Activated naive CD8-positive, alpha-beta T cell treated with anti-CD3 and anti-CD28 coated beads, Interleukin-2, amount 10 ng/mL, durations not matched to agents 7 days and 5 days (primary cell): ENCODE results near the gene SCN8A. TPM values are rescaled to one million over a fixed set of nuclear protein-coding genes. Genes with fewer than 3 reads are reported as not detected.
"Not testable (repeated sequence)": the region's sequence is repeated elsewhere in the genome, so short reads cannot be mapped to it uniquely, and the experiment has no call there.

Source experiments
- ATAC-seq: fragments of 150-1000 bp; cut with Tn5 transposase; one replicate; pipeline ENCODE4 v1.10.0; 2021; ENCODE audit warnings: low read depth, moderate library complexity
- POLR2A ChIA-PET: fragments of 350-600 bp; sonication (Branson Sonifier 250); formaldehyde crosslinking; loops from one replicate; lab custom pipeline; 2021; ENCODE audit warnings: antibody characterized with exemption; lab: Charles Lee
- DNase-seq: peaks from one replicate; pipeline ENCODE4 v3.0.0; 2021
- H3K27ac Mint-ChIP-seq: one replicate; pipeline ENCODE4 v1.8.0; 2022; ENCODE audit warnings: mild to moderate bottlenecking, mixed read lengths
- H3K27me3 Mint-ChIP-seq: one replicate; pipeline ENCODE4 v1.8.0; 2022; ENCODE audit warnings: mild to moderate bottlenecking, moderate library complexity, mixed read lengths
- H3K36me3 Mint-ChIP-seq: one replicate; pipeline ENCODE4 v1.8.0; 2021; ENCODE audit warnings: mild to moderate bottlenecking, mixed read lengths
- H3K4me1 Mint-ChIP-seq: one replicate; pipeline ENCODE4 v1.8.0; 2021; ENCODE audit warnings: mixed read lengths
- H3K4me3 Mint-ChIP-seq: one replicate; pipeline ENCODE4 v1.8.0; 2022; ENCODE audit warnings: mild to moderate bottlenecking, moderate library complexity, mixed read lengths
- H3K9me3 Mint-ChIP-seq: one replicate; pipeline ENCODE4 v1.8.0; 2021; ENCODE audit warnings: mixed read lengths
- total RNA-seq, 2 experiments: library from RNA; stranded (reverse); gene quantifications; one replicate each; pipeline ENCODE4 v1.2.3, GENCODE V29; 2021

The SCN8A gene
- 1 to 10 TPM in 1 of 2 experiments, under 1 TPM in 1; 0.96 to 1.3 TPM for total RNA-seq

GRCh38 chr12:51591016-51591901 is at the start of gene SCN8A:
Gene SCN8A (plus strand): TSS chr12:51591233. CDS start chr12:51662818, 71,585 bp downstream.
- no peaks in the 10 kb centered on the region for H3K9me3 Mint-ChIP-seq
- peak; percentile 73 for DNase-seq
- peak within 1 kb of the TSS; percentile 55 for H3K27ac Mint-ChIP-seq
- no peaks in the 10 kb centered on the region for H3K36me3 Mint-ChIP-seq
- peaks cover 55% of the 10 kb centered on the region for H3K27me3 Mint-ChIP-seq
- ATAC-seq, result peak; percentile 73
- peak within 1 kb of the TSS; percentile 85 for H3K4me3 Mint-ChIP-seq
- POLR2A ChIA-PET, result no interaction called here
- peaks cover 14% of the 10 kb centered on the region for H3K4me1 Mint-ChIP-seq

DNA sequence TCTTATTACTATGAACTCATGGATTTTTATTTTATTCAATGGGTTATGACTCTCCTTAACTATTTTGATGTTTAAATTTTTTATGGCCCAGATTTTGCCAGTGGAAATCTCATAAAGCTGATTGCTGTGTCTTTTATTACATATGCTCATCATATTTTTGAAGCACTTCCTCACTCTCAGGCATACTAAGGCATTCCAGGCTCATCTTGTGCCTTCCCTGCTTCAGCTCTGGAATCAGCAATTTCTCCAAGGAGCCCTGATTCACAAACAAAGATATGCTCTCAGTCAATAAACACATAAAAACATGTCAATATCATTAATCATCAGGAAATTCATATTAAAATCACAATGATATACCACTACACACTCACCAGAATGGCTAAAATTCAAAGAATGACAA is 44.9 kb upstream of the SCN8A start:
- ATAC-seq (no peak), DNase-seq (no peak)
- Mint-ChIP-seq H3K9me3 (peaks cover 3% of the 10 kb centered on the region), H3K27ac (no peak overlapping the region), H3K4me3 (no peak overlapping the region), H3K36me3 (no peaks in the 10 kb centered on the region), H3K27me3 (peaks cover 18% of the 10 kb centered on the region), H3K4me1 (no peaks in the 10 kb centered on the region)
- POLR2A ChIA-PET, result no interaction called here

- H3K36me3 Mint-ChIP-seq, result no peaks in the 10 kb centered on the region
Measured at GRCh38 chr12:51547606-51548005, 43.4 kb upstream of the SCN8A start.

GRCh38 chr12:51548241-51548640 is 42.8 kb upstream of the SCN8A start:
- Mint-ChIP-seq H3K4me1 (no peaks in the 10 kb centered on the region), H3K27ac (no peak overlapping the region), H3K27me3 (peaks cover 24% of the 10 kb centered on the region), H3K9me3 (peaks cover 3% of the 10 kb centered on the region), H3K36me3 (no peaks in the 10 kb centered on the region), H3K4me3 (no peak overlapping the region)
- ATAC-seq, result no peak
- POLR2A ChIA-PET, result no interaction called here
- no peak for DNase-seq

More at GRCh38 chr12:51547606-51548005, 43.4 kb upstream of the SCN8A start:
- Mint-ChIP-seq H3K4me1 (no peaks in the 10 kb centered on the region), H3K9me3 (peaks cover 3% of the 10 kb centered on the region), H3K27ac (no peak overlapping the region), H3K27me3 (peaks cover 19% of the 10 kb centered on the region), H3K4me3 (no peak overlapping the region)
- POLR2A ChIA-PET, result no interaction called here
- DNase-seq (no peak), ATAC-seq (no peak)

GRCh38 chr12:51549637-51550036 is 41.4 kb upstream of the SCN8A start:
- Mint-ChIP-seq H3K4me1 (no peaks in the 10 kb centered on the region), H3K4me3 (no peak overlapping the region), H3K27ac (no peak overlapping the region), H3K9me3 (no peaks in the 10 kb centered on the region), H3K27me3 (peaks cover 30% of the 10 kb centered on the region), H3K36me3 (no peaks in the 10 kb centered on the region)
- no peak for DNase-seq
- ATAC-seq, result no peak
- POLR2A ChIA-PET, result no interaction called here

DNA sequence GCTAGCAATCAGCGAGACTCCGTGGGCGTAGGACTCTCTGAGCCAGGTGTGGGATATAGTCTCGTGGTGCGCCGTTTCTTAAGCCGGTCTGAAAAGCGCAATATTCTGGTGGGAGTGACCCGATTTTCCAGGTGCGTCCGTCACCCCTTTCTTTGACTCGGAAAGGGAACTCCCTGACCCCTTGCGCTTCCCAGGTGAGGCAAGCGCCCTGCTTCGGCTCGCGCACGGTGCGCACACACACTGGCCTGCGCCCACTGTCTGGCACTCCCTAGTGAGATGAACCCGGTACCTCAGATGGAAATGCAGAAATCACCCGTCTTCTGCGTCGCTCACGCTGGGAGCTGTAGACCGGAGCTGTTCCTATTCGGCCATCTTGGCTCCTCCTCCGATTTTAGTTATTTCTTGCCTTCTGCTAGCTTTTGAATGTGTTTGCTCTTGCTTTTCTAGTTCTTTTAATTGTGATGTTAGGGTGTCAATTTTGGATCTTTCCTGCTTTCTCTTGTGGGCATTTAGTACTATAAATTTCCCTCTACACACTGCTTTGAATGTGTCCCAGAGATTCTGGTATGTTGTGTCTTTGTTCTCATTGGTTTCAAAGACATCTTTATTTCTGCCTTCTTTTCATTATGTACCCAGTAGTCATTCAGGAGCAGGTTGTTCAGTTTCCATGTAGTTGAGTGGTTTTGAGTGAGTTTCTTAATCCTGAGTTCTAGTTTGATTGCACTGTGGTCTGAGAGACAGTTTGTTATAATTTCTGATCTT is 22.6 kb upstream of the SCN8A start:
- H3K27ac Mint-ChIP-seq, H3K4me3 Mint-ChIP-seq, H3K27me3 Mint-ChIP-seq, DNase-seq, ATAC-seq, H3K9me3 Mint-ChIP-seq, H3K36me3 Mint-ChIP-seq, POLR2A ChIA-PET, H3K4me1 Mint-ChIP-seq: not testable (repeated sequence)

GRCh38 chr12:51579321-51579850 is 11.6 kb upstream of the SCN8A start:
- POLR2A ChIA-PET, result no interaction called here
- H3K9me3 Mint-ChIP-seq, result no peaks in the 10 kb centered on the region
- peaks cover 29% of the 10 kb centered on the region for H3K27me3 Mint-ChIP-seq
- ATAC-seq (no peak), DNase-seq (no peak)
- H3K4me1 Mint-ChIP-seq, result no peaks in the 10 kb centered on the region
- no peak overlapping the region for H3K4me3 Mint-ChIP-seq
- H3K36me3 Mint-ChIP-seq, result no peaks in the 10 kb centered on the region
- H3K27ac Mint-ChIP-seq, result no peak overlapping the region

DNA sequence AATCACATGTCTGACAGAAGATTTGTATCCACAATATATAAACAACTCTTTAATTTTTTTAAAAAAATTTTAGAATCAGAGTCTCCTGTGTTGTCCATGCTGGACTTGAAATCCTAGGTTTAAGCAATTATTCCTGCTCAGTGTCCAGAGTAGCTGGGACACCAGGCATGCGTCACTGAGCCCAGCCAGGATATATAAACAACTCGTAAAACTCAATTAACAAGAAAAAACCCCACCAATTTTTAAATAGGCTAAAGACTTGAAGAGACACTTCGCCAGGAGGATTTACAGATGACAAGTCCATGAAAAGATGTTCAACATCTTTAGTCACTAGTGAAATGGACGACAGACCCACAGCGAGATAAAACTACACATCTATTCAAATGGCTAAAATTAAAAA is 2.0 kb upstream of the SCN8A start:
- H3K4me3 Mint-ChIP-seq, result peak overlapping the region; percentile 85
- ATAC-seq (no peak), DNase-seq (no peak)
- peaks cover 14% of the 10 kb centered on the region for H3K4me1 Mint-ChIP-seq
- H3K36me3 Mint-ChIP-seq, result no peaks in the 10 kb centered on the region
- no peaks in the 10 kb centered on the region for H3K9me3 Mint-ChIP-seq
- POLR2A ChIA-PET, result no interaction called here
- H3K27me3 Mint-ChIP-seq, result peaks cover 64% of the 10 kb centered on the region
- H3K27ac Mint-ChIP-seq, result no peak overlapping the region

DNA sequence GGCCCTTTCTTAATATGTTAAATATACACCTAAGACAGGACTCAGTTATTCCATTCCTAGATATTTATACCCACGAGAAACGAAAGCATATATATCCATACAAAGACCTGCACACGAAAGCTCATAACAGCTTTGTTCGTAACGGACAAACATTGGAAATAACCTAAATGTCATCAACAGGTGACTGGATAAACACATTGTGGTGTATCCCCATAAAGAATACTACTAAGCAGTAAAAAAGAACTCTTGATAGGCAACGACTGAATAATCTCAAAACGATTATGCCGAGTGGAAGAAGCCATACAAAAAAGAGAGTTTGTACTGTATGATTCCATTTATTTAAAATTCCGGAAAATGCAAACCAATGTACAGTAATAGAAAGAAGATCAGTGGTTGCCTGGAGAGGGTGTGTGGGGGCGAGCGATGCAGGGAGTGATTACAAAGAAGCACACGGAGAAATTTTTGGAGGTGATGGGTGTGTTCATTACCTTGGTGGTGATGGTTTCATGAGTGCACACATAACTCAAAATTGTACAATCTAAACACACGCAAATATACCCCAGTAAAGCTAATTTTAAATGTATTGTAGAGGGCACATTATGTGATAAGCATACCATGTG is 1.4 kb upstream of the SCN8A start:
- no peaks in the 10 kb centered on the region for H3K9me3 Mint-ChIP-seq
- ATAC-seq (no peak), DNase-seq (no peak)
- POLR2A ChIA-PET, result no interaction called here
- H3K36me3 Mint-ChIP-seq, result no peaks in the 10 kb centered on the region
- H3K4me1 Mint-ChIP-seq, result peaks cover 14% of the 10 kb centered on the region
- H3K27me3 Mint-ChIP-seq, result peaks cover 58% of the 10 kb centered on the region
- H3K4me3 Mint-ChIP-seq, result peak overlapping the region; percentile 85
- no peak overlapping the region for H3K27ac Mint-ChIP-seq

GRCh38 chr12:51590347-51591015 is 552 bp upstream of the SCN8A start:
- Mint-ChIP-seq H3K36me3 (no peaks in the 10 kb centered on the region), H3K27ac (peak overlapping the region; percentile 55), H3K4me1 (peaks cover 14% of the 10 kb centered on the region), H3K9me3 (no peaks in the 10 kb centered on the region), H3K27me3 (peaks cover 58% of the 10 kb centered on the region), H3K4me3 (peak overlapping the region; percentile 85)
- DNase-seq (peak; percentile 90), ATAC-seq (peak; percentile 93)
- POLR2A ChIA-PET, result no interaction called here

GRCh38 chr12:51592034-51592705 is 1.1 kb downstream of the SCN8A start:
- H3K27ac Mint-ChIP-seq, result no peak overlapping the region
- no peak for ATAC-seq
- H3K36me3 Mint-ChIP-seq, result no peaks in the 10 kb centered on the region
- peaks cover 57% of the 10 kb centered on the region for H3K27me3 Mint-ChIP-seq
- POLR2A ChIA-PET, result no interaction called here
- H3K9me3 Mint-ChIP-seq, result no peaks in the 10 kb centered on the region
- H3K4me1 Mint-ChIP-seq, result peaks cover 14% of the 10 kb centered on the region
- DNase-seq, result no peak
- peak overlapping the region; percentile 81 for H3K4me3 Mint-ChIP-seq

DNA sequence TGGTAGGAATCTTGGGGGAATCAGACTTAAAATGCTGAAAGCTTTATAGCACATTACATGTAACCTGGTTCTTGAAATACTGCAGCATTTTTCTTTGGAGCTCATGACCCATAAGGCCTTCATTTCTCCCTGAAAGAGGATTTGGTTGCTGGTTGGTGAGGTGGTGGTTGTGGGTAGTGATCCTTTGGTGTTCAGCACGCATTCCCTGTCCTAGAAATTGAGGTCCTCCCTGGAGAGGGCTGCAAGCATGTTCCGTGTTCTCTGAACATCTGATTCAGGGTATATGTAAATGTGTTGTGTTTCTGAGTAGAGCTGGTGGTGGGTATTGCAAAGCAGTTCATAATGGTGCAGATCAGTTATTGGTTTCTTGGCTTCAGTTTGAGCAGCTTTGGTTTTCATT is 2.0 kb downstream of the SCN8A start:
- no peaks in the 10 kb centered on the region for H3K9me3 Mint-ChIP-seq

More for the DNA sequence above, 2.0 kb downstream of the SCN8A start:
- Mint-ChIP-seq H3K27ac (no peak overlapping the region), H3K36me3 (no peaks in the 10 kb centered on the region), H3K4me1 (peaks cover 14% of the 10 kb centered on the region), H3K27me3 (peaks cover 53% of the 10 kb centered on the region), H3K4me3 (no peak overlapping the region)
- DNase-seq, result no peak
- POLR2A ChIA-PET, result interaction anchor here (0.7 kb wide), 1 partner anchor 55 kb away, joined by 3 read pairs; no protein-coding TSS in a partner anchor
- ATAC-seq, result no peak
